Natural killer cell (primary cell): ENCODE data around the gene STRBP. TPM values are rescaled to one million over a fixed set of nuclear protein-coding genes. Genes with fewer than 3 reads are reported as not detected.

ENCODE experiments used
- ATAC-seq, 3 donors: fragments of 150-1000 bp in 2 of 3; fragments of 200-7000 bp in 1 of 3; cut with Tn5 transposase; 1 replicate in 1 of 3; 2 replicates in 2 of 3; pipeline ENCODE4 v1.10.0; 2021; ENCODE audit warnings: mild to moderate bottlenecking in 2 of 3, moderate library complexity in 2 of 3
- DNase-seq, 2 donors: peaks; one replicate each; pipeline versions ENCODE4 v3.0.0 to v3.0.0-alpha.2; 2013 to 2021; ENCODE audit warnings: mixed read lengths in 1 of 2
- H3K27ac ChIP-seq: one replicate; pipeline ENCODE4 v1.5.1; 2013; ENCODE audit warnings: mild to moderate bottlenecking, low read length
- H3K27me3 ChIP-seq: one replicate; pipeline ENCODE4 v1.6.1; 2013; ENCODE audit warnings: low read length; ENCODE audit not compliant: control insufficient read depth, insufficient read depth
- H3K36me3 ChIP-seq: one replicate; pipeline ENCODE4 v1.6.1; 2013; ENCODE audit warnings: low read length; ENCODE audit not compliant: control insufficient read depth, insufficient read depth
- H3K4me1 ChIP-seq: one replicate; pipeline ENCODE4 v1.6.1; 2013; ENCODE audit warnings: low read length; ENCODE audit not compliant: control insufficient read depth, insufficient read depth
- H3K4me3 ChIP-seq: one replicate; pipeline ENCODE4 v1.5.1; 2013; ENCODE audit warnings: low read length
- H3K9me3 ChIP-seq: one replicate; pipeline ENCODE4 v1.6.1; 2013; ENCODE audit warnings: low read length; ENCODE audit not compliant: control insufficient read depth, insufficient read depth
- H3K27ac Mint-ChIP-seq, 2 donors: one replicate each; pipeline ENCODE4 v1.8.0; 2022; ENCODE audit warnings: mild to moderate bottlenecking in 2 of 2, mixed read lengths in 2 of 2, moderate library complexity in 1 of 2
- H3K27me3 Mint-ChIP-seq, 2 donors: one replicate each; pipeline ENCODE4 v1.8.0; 2022; ENCODE audit warnings: low read depth in 2 of 2, mixed read lengths in 2 of 2
- H3K36me3 Mint-ChIP-seq: one replicate; pipeline ENCODE4 v1.8.0; 2022; ENCODE audit warnings: mixed read lengths
- H3K4me1 Mint-ChIP-seq, 2 donors: one replicate each; pipeline ENCODE4 v1.8.0; 2022; ENCODE audit warnings: mixed read lengths in 2 of 2
- H3K4me3 Mint-ChIP-seq: one replicate; pipeline ENCODE4 v1.8.0; 2022; ENCODE audit warnings: mild to moderate bottlenecking, moderate library complexity, mixed read lengths
- H3K9me3 Mint-ChIP-seq, 2 donors: one replicate each; pipeline ENCODE4 v1.8.0; 2022; ENCODE audit warnings: mixed read lengths in 2 of 2
- WGBS: methylation state at CpG from one replicate; pipeline ENCODE4 v1.1.7; 2013; ENCODE audit warnings: missing lambda C conversion rate; ENCODE audit not compliant: insufficient coverage; 5-methylcytosine and 5-hydroxymethylcytosine counted together
- intact Hi-C: fragments of 100-400 bp; cut with micrococcal nuclease; formaldehyde crosslinking; loops from one replicate; pipeline ENCODE4 v1.14.2; 2022
- total RNA-seq, 4 donors: library from RNA; stranded (reverse); fragments of 120-200 nt in 1 of 4; gene quantifications; one replicate each; pipeline versions ENCODE4 v1.2.3 to v1.2.4, GENCODE V29; 2013 to 2022
- TF ChIP-seq, protein P1 (sequence below): fragments of 200-600 bp; IDR thresholded peaks from one replicate; pipeline ENCODE4 v1.8.0; 2022; ENCODE audit warnings: antibody characterized with exemption

The STRBP gene
- total RNA-seq, 3 donors from 2014 or later (not counting 1 experiment from before 2014, with no cell fraction given), result 6.0 to 8.3 (median 7.9) TPM

DNA sequence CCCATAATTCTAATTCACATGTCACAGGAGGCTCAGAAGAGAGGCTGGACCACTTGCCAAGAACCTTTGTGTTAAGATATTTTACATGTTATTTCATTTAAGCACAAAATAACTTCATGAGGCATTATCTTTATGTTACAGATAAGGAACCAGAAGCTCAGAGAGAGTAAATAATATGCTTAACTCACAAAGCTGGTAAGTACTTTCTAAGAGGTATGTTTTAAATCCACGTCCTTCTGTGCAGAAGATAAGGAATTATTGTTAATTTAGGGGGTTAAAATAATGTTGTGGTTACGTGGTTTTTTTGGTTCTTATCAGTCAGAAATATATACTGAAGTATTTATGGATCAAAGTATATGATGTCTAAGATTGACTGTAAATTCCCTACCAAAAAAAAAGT lies 8.0 kb downstream of the STRBP start:
- peaks cover 6 to 10% of the 10 kb centered on the region in 2 donors for H3K4me1 Mint-ChIP-seq
- H3K4me1 ChIP-seq, result no peaks in the 10 kb centered on the region
- peaks cover 0 to 8% of the 10 kb centered on the region in 2 donors for H3K27me3 Mint-ChIP-seq
- no peaks in the 10 kb centered on the region for H3K9me3 ChIP-seq
- no peaks in the 10 kb centered on the region for H3K27me3 ChIP-seq
- no peaks in the 10 kb centered on the region for H3K36me3 Mint-ChIP-seq
- no peak overlapping the region for H3K4me3 ChIP-seq
- H3K4me3 Mint-ChIP-seq, result no peak overlapping the region
- DNase-seq (no peak), ATAC-seq (no peak)
- no peak overlapping the region for H3K27ac Mint-ChIP-seq
- no peak overlapping the region for H3K27ac ChIP-seq
- intact Hi-C loops, result no loop called here
- H3K9me3 Mint-ChIP-seq, result no peaks in the 10 kb centered on the region
- H3K36me3 ChIP-seq, result no peaks in the 10 kb centered on the region
- WGBS, result 40% methylated on average over 1 of the region's 2 CpGs
- TF ChIP-seq, protein P1, sequence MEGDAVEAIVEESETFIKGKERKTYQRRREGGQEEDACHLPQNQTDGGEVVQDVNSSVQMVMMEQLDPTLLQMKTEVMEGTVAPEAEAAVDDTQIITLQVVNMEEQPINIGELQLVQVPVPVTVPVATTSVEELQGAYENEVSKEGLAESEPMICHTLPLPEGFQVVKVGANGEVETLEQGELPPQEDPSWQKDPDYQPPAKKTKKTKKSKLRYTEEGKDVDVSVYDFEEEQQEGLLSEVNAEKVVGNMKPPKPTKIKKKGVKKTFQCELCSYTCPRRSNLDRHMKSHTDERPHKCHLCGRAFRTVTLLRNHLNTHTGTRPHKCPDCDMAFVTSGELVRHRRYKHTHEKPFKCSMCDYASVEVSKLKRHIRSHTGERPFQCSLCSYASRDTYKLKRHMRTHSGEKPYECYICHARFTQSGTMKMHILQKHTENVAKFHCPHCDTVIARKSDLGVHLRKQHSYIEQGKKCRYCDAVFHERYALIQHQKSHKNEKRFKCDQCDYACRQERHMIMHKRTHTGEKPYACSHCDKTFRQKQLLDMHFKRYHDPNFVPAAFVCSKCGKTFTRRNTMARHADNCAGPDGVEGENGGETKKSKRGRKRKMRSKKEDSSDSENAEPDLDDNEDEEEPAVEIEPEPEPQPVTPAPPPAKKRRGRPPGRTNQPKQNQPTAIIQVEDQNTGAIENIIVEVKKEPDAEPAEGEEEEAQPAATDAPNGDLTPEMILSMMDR, result no peak

DNA sequence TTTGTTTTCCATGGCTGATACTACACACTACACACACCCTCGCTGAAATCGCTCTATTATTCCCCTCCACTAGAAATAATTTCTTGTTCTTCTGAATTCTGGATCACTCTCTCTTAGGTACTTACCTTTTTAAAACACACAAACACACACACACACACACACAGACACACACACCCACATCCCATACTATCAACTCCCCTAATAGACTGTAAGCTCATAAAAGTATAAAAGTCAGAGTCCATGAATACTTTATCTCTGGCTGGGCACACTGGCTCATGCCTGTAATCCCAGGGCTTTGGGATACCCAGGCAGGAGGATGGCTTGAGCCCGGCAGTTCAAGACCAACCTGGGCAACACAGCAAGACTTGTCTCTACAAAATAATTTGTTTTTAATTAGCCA lies 11.1 kb downstream of the STRBP start:
- no peak overlapping the region for H3K27ac Mint-ChIP-seq
- TF ChIP-seq, protein P1, result no peak
- Histone ChIP-seq H3K9me3 (no peaks in the 10 kb centered on the region), H3K36me3 (no peaks in the 10 kb centered on the region), H3K27ac (no peak overlapping the region), H3K4me1 (no peaks in the 10 kb centered on the region), H3K4me3 (no peak overlapping the region), H3K27me3 (no peaks in the 10 kb centered on the region)
- peaks cover 6 to 10% of the 10 kb centered on the region in 2 donors for H3K4me1 Mint-ChIP-seq
- H3K36me3 Mint-ChIP-seq, result no peaks in the 10 kb centered on the region
- WGBS, result 95% methylated on average over 3 of the region's 3 CpGs
- DNase-seq (no peak), ATAC-seq (no peak)
- intact Hi-C loops, result no loop called here
- H3K4me3 Mint-ChIP-seq, result no peak overlapping the region
- H3K9me3 Mint-ChIP-seq, result no peaks in the 10 kb centered on the region
- H3K27me3 Mint-ChIP-seq, result peaks cover 0 to 11% of the 10 kb centered on the region in 2 donors

DNA sequence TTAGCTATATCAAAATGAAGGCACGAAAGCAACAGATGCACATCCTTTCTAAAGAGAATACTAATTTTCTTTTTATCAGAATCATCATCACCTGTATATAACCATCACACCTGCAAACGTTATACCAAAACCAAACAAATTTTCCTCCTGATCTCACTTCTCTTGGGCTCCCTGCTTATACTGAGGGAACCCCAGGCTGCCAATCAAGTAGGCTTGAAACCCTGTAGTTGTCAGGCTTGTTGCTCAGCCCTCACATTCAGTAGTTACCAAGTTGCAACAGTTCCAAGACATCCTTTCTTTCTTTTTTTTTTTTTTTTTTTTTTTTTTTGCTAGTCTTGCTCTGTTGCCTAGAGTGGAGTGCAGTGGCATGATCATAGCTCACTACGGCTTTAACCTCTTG lies 12.7 kb downstream of the STRBP start:
- Mint-ChIP-seq H3K4me3 (no peak overlapping the region), H3K9me3 (no peaks in the 10 kb centered on the region), H3K36me3 (no peaks in the 10 kb centered on the region), H3K4me1 (peaks cover 10 to 12% of the 10 kb centered on the region in 2 donors), H3K27me3 (peaks cover 9 to 11% of the 10 kb centered on the region in 2 donors), H3K27ac (no peak overlapping the region)
- no peak overlapping the region for H3K4me3 ChIP-seq
- intact Hi-C loops, result no loop called here
- ATAC-seq (no peak), DNase-seq (no peak)
- WGBS, result 86% methylated on average over 3 of the region's 3 CpGs
- TF ChIP-seq, protein P1, result no peak
- no peaks in the 10 kb centered on the region for H3K9me3 ChIP-seq
- no peaks in the 10 kb centered on the region for H3K27me3 ChIP-seq
- no peaks in the 10 kb centered on the region for H3K36me3 ChIP-seq
- H3K27ac ChIP-seq, result no peak overlapping the region
- no peaks in the 10 kb centered on the region for H3K4me1 ChIP-seq

DNA sequence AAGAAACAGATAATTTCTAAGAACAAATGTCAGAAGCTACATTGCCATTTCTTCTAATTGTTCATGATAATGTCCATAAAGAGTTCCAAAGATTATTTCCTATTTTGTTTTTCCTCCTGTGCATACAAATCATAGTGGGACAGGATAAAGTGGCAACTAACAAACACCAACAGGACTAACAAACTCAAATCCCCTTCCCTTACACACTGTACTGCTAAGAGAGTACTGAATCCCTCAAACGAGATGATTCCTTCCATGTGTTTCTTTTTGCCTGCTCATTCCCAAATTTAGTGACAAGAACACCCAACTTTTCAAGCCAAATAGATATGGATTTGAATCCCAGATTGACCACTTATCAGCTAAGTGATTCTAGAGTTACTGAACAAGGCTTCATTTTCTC lies 15.2 kb downstream of the STRBP start:
- DNase-seq, result no peak
- Mint-ChIP-seq H3K36me3 (no peaks in the 10 kb centered on the region), H3K4me3 (no peak overlapping the region), H3K4me1 (peaks cover 0 to 6% of the 10 kb centered on the region in 2 donors), H3K9me3 (no peaks in the 10 kb centered on the region), H3K27ac (no peak overlapping the region), H3K27me3 (peaks cover 6 to 9% of the 10 kb centered on the region in 2 donors)
- no peak overlapping the region for H3K4me3 ChIP-seq
- no peaks in the 10 kb centered on the region for H3K4me1 ChIP-seq
- TF ChIP-seq, protein P1, result no peak
- WGBS, result 90% methylated on average over 1 of the region's 1 CpG
- no peaks in the 10 kb centered on the region for H3K36me3 ChIP-seq
- no peak overlapping the region for H3K27ac ChIP-seq
- intact Hi-C loops, result no loop called here
- no peaks in the 10 kb centered on the region for H3K27me3 ChIP-seq
- H3K9me3 ChIP-seq, result no peaks in the 10 kb centered on the region
- ATAC-seq, result no peak
